Measurements from ENCODE around the gene ARID5A. TPM values are rescaled to one million over a fixed set of nuclear protein-coding genes. Genes with fewer than 3 reads are reported as not detected.

The ARID5A gene
- total RNA-seq, 4 donors from 2014 or later, result 12.6 to 26.0 (median 22.1) TPM

DNA sequence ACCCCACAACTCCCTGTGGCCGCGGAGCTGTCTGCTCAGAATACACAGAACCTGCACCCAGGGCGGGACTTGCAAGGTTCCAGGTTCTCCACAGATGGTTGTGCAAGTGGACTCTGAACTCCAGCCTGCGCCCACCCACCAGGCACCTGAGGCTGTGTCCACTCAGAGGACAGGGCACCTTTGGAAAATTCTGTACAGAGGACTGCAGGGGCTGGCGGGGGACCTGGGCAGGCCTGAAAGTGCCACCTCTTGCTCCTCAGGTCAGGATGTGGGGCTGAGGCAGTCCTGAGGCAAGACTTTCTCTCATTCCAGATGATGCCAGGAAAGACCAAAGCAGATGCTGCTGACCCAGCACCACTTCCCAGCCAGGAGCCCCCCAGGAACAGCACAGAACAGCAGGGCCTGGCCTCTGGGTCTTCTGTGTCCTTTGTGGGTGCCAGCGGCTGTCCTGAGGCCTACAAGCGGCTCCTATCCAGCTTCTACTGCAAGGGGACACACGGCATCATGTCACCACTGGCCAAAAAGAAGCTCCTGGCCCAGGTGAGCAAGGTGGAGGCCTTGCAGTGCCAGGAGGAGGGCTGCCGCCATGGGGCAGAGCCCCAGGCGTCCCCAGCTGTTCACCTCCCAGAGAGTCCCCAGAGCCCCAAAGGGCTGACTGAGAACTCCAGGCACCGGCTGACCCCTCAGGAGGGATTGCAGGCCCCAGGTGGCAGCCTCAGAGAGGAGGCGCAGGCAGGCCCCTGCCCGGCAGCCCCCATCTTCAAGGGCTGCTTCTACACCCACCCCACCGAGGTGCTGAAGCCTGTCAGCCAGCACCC lies 14.4 kb downstream of the ARID5A start:
- TF ChIP-seq, protein P1, sequence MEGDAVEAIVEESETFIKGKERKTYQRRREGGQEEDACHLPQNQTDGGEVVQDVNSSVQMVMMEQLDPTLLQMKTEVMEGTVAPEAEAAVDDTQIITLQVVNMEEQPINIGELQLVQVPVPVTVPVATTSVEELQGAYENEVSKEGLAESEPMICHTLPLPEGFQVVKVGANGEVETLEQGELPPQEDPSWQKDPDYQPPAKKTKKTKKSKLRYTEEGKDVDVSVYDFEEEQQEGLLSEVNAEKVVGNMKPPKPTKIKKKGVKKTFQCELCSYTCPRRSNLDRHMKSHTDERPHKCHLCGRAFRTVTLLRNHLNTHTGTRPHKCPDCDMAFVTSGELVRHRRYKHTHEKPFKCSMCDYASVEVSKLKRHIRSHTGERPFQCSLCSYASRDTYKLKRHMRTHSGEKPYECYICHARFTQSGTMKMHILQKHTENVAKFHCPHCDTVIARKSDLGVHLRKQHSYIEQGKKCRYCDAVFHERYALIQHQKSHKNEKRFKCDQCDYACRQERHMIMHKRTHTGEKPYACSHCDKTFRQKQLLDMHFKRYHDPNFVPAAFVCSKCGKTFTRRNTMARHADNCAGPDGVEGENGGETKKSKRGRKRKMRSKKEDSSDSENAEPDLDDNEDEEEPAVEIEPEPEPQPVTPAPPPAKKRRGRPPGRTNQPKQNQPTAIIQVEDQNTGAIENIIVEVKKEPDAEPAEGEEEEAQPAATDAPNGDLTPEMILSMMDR (IDR thresholded peaks at IDR 0.05; ENCODE audit: low read depth), result no peak

GRCh38 chr2:96551605-96552314 lies 15.2 kb downstream of the ARID5A start:
- TF ChIP-seq, protein P1 (IDR thresholded peaks at IDR 0.05; ENCODE audit: low read depth), result no peak

DNA sequence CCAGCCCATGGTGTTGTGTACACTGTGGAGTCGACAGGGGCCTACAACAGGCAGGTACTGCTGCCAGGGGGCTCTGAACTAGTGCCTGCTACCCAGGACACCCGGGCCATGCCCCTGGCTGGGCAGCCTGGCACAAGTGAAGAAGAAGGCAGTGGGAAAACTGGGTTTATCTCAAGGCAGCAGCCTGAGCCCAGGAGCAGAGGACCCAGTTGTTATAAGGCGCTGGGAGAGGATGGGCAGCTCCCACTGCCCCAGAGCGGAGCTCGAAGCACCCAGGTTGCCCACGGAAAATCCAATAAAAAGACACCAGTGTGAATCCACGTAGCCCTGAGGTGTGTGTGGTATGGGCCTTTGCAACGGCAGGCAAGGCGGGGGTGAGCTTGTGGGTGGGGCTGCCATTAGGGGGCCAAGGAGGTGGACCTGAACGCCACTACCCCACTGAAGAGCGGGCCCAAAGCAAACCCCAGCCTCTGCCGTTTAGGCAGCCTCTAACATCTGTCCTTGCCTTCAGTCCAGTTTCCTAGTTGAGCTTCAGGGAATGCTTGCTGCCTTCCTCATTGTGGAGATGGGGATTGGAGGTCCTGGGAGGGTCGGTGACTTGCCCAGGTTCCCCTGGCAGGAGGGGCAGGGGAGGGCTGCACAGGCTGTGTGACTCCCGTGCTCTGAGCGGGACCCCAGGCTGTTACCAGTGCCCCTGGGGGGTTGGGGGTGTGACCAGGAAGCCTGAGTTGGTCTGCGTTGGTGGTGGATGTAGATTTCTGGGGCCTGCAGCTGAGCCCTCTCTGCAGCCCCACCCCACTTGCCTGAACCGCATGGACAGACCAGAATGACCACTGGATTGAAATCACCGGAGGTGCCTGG lies 16.0 kb downstream of the ARID5A start:
- TF ChIP-seq, protein P1 (IDR thresholded peaks at IDR 0.05; ENCODE audit: low read depth), result no peak

- TF ChIP-seq, protein P1 (IDR thresholded peaks at IDR 0.05; ENCODE audit: low read depth), result no peak
Observed at GRCh38 chr2:96553176-96553956, 16.8 kb downstream of the ARID5A start.

DNA sequence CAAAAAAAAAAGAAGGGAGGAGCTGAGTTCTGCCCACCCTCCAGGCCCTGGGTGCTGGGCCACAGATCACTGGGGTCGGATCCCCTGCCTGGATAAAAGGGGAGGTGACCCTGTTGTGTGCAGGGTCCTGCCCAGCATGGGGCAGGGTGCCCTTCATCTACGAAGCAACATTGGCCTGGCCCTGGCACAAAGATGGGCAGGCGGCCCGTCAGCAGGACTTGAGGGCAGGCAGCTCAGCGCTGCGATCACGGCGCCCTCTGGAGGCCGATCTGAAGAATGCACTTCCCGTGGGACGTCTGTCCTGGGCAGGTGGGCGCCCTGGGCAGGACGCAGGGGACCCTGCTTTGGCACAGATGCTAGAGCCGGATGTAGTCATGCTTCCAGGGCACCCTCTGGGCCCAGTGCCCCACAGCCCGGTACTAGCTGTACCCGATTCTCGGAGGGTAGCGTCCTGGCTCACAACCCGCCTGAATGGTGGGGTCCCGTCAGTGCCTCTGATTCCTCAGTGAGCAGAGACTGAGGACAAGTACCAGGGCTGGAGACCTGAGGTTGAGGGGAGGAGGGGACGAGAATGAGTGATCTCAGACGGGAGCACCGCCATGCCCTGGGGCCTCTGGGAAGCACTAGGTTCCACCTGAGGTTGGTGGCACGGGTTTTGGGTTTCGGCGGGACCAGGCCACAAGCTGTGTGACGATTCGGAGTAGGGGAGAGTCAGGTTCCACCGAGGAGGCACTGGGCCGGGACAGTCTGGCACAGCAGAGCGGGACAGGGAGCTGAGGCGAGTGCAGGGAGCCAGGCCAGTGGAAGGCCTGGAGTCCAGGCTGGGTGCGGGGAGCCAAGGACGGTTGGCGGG lies 18.0 kb downstream of the ARID5A start:
- TF ChIP-seq, protein P1 (IDR thresholded peaks at IDR 0.05; ENCODE audit: low read depth), result no peak

DNA sequence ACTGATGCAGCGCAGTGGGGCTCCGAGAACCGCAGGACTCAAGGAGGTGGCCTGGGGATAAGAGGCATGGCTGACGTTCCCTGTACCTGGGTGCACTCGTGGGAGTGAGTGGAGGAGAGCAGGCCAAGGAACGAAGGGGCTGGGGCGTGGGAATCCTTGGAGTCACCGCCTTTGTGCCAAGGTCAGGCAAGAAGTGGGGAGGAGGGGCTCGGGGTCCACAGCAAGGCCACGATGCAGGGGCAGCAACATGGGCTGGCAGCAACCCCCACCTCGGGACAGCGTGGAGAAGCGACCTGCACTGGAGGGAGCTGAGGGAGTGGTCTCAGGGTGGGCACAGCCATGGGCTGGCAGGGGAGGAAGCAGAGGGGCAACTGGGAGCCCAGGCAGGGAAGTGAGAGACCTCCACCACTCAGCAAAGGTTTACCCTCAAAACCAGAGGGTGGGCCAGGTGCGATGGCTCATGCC lies 18.6 kb downstream of the ARID5A start:
- TF ChIP-seq, protein P1 (IDR thresholded peaks at IDR 0.05; ENCODE audit: low read depth), result no peak
